ENCODE data around the gene ASCL2.

ASCL2 gene

DNA sequence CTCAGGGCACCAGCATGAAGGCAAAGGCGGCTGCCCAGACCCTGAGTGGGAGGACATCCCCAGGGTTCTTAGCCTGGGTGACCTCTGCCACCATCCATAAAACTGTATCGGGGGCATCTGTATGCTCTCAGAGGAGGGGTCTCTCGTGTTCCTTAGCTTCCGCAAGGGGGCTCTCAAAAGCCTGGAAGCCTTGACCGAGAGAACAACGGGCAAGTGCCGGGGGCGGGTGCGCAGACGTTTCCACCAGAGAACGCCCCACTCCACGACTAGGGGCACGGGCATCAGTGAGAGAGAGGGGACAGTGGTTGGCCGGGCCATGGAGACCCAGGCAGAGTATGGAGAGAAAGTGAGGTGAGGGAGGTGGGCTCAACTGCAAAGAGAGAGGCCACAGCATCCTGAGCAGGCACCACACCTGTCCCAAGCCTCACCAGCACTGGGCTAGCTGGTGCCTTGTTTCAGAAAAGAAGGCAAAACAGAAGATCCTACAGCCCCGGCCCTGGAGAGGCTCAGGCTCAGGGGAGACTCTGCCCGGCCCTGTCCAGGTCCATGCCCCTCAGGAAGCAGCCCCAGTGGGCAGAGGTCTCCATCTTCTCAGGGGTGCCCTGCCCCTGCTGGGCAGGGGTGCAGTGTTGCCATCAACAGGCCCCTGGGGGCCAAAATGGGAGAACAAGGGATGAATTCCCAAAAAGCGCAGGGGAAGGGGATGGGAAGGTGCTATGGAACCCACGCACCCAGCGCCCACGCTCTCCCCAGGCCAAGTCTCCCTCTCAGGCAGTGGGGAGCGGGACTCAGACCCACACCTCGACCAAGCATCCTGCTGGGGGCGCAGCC, 37.3 kb upstream of the ASCL2 start:
- DNase-seq (ENCODE audit: low read depth) = no peak
- H3K4me3 ChIP-seq (ENCODE audit: low read length) = no peak overlapping the region

DNA sequence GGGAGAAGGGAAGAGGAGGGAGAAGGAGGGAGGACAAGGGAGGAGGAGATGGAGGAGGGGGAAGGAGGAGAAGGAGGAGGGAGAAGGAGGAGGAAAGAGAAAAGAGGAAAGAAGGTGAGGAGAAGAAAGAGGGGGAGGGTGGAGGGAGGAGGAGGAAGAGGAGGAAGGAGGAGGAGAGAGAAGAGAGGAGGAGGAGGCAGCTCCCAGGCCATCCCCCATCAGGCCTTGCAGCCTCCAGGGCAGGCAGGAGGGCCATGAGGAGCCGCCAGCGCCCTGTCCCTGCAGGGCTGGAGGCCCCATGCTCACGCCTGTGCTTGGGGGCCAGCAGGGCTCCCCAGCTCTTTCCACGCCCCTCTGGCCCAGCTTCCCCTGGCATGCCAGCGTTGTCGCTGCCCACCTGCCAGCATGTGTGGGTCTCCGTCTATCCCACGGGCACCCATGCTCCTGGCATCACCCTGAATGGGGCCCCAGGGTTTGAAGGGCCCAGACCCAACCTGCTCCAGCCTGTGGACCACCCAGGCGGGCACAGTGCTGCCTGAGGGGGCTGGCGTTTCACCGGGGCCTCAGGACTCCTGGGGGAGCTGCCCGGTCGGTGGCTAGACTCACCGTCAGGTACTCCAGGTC, 36.6 kb upstream of the ASCL2 start:
- no peak for DNase-seq (ENCODE audit: low read depth)
- TF ChIP-seq, protein P1, sequence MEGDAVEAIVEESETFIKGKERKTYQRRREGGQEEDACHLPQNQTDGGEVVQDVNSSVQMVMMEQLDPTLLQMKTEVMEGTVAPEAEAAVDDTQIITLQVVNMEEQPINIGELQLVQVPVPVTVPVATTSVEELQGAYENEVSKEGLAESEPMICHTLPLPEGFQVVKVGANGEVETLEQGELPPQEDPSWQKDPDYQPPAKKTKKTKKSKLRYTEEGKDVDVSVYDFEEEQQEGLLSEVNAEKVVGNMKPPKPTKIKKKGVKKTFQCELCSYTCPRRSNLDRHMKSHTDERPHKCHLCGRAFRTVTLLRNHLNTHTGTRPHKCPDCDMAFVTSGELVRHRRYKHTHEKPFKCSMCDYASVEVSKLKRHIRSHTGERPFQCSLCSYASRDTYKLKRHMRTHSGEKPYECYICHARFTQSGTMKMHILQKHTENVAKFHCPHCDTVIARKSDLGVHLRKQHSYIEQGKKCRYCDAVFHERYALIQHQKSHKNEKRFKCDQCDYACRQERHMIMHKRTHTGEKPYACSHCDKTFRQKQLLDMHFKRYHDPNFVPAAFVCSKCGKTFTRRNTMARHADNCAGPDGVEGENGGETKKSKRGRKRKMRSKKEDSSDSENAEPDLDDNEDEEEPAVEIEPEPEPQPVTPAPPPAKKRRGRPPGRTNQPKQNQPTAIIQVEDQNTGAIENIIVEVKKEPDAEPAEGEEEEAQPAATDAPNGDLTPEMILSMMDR (IDR thresholded peaks at IDR 0.05; ENCODE audit: insufficient read depth, low read depth, low read length, missing control alignments) = no peak
- no peak overlapping the region for H3K4me3 ChIP-seq (ENCODE audit: low read length)

More for the DNA sequence above, 37.3 kb upstream of the ASCL2 start:
- TF ChIP-seq, protein P1 (IDR thresholded peaks at IDR 0.05; ENCODE audit: insufficient read depth, low read depth, low read length, missing control alignments) = no peak

DNA sequence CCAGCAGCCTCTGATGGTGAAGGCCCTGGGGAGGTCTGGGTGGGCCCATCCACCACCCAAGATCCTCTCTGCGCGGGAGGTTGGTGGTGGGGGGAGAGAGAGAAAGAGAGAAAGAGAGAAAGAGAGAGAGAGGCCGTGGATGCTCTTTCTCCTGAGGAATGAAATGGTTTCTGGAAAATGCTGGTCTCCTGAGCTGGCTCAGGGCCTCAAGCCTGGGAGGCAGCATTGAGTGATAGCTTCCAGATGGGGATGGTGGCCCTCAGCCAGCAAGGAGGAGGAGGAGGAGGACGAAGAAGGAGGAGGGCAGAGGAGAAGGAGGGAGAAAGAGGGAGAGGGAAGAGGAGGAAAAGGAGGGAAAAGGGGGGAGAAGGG, 36.0 kb upstream of the ASCL2 start:
- H3K4me3 ChIP-seq (ENCODE audit: low read length) = no peak overlapping the region
- TF ChIP-seq, protein P1 (IDR thresholded peaks at IDR 0.05; ENCODE audit: insufficient read depth, low read depth, low read length, missing control alignments) = no peak
- DNase-seq (ENCODE audit: low read depth) = no peak

DNA sequence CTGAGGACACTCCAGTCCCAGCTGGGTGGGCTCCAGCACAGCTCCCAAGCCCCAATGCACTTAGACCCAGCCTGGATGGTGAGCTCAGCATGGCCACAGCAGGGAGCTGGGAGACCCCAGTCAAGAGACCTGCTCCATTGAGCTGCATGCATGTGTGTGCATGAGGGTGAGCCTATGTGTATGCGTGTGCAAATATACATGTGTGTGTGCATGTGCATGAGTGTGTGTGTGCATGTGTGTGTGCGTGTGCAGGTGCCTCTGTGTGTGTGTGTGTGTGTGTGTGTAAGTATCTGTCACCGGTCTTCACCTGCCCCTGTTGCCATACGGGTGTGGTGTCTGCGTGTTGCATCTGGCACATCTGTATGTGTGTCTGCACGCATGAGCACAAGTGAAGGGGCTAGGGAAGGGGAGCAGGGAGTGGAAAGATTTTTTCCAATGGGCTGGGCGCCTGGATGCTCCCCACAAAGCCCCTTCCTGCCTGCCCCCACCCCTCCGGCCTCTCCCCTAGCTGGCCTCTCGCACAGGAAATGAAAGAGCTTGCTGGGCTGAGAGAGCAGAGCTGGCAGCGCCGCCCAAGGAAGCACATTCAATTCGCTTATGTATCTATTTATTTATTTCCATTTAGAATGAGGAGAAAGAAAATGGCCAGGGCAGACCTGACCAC, 35.5 kb upstream of the ASCL2 start:
- TF ChIP-seq, protein P1 (IDR thresholded peaks at IDR 0.05; ENCODE audit: insufficient read depth, low read depth, low read length, missing control alignments) = no peak
- H3K4me3 ChIP-seq (ENCODE audit: low read length) = no peak overlapping the region
- DNase-seq (ENCODE audit: low read depth) = no peak

DNA sequence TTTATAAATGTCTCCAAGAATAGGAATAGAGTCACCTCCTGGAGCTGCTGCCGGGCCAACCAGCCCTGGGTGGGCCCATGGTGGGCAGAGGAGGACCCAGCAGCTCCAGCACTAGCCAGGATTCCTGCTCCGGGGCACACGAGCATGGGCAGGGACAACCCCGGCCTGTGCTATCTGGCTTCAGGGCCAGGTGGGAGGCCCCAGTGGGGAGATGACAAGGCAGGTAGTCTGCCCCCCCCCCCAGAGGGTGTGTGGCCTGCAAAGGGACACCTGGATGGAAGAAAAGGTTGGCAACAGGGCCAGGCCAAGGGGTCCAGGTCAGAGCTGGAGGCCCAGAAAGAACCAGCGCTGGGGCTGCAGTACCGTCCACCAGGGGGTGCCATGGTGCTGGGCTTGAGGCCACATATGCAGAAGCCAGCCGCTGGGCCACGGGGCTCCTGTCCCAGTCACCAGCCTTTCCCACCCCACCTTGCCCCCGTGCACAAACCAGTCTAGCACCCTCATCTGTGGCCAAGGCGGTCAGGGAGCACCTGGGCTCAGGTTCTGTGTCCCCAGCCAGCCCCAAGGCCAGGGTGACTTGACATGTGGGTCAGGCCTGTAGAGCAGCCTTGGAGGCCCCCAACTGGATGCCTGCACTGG, 34.9 kb upstream of the ASCL2 start:
- DNase-seq (ENCODE audit: low read depth) = peak; percentile 68
- TF ChIP-seq, protein P1 (IDR thresholded peaks at IDR 0.05; ENCODE audit: insufficient read depth, low read depth, low read length, missing control alignments) = peak; percentile 82
- no peak overlapping the region for H3K4me3 ChIP-seq (ENCODE audit: low read length)

DNA sequence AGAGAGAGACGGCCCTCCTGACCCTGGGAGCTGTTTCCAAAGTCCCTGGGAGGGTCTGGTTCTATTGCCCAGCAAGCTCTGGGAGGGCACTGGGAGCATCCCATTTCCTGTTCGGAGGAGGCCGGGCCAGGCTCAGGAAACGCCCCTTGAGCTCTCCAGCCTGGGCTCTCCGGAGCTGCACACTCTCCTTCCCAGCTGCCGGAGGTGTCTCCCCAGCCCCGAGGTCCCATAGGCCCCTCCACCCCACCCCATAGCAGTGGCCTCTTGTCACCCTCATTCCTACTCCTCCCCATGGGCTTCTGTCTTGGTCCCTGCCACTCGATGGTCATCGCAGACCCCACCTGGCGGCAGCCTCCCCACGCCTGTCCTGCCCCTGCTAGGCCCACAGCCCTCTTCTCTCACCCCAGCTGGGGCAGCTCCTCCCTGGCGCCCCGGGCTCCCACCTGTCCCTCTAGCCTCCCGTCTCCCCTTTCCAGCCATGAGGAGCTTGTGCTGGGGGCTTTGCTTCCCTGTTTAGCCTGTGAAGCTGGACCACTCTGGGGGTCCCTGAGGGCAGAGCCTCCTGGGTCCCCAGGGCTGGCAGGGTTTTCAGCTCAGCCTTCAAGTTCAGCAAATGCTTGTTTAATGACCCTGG, 34.2 kb upstream of the ASCL2 start:
- no peak overlapping the region for H3K4me3 ChIP-seq (ENCODE audit: low read length)
- TF ChIP-seq, protein P1 (IDR thresholded peaks at IDR 0.05; ENCODE audit: insufficient read depth, low read depth, low read length, missing control alignments) = no peak

More for the DNA sequence above, 34.2 kb upstream of the ASCL2 start:
- no peak for DNase-seq (ENCODE audit: low read depth)
